NCI-H446 treated with DMSO at 0.1 percent for 48 hours (cell line): ENCODE data around the gene CPLX4.
"Not testable (repeated sequence)": the region's sequence is repeated elsewhere in the genome, so short reads cannot be mapped to it uniquely, and the experiment has no call there.

ENCODE experiments used
- DNase-seq: peaks from one replicate; lab custom pipeline; 2025; lab: John Stamatoyannopoulos, UW

The CPLX4 gene

DNA sequence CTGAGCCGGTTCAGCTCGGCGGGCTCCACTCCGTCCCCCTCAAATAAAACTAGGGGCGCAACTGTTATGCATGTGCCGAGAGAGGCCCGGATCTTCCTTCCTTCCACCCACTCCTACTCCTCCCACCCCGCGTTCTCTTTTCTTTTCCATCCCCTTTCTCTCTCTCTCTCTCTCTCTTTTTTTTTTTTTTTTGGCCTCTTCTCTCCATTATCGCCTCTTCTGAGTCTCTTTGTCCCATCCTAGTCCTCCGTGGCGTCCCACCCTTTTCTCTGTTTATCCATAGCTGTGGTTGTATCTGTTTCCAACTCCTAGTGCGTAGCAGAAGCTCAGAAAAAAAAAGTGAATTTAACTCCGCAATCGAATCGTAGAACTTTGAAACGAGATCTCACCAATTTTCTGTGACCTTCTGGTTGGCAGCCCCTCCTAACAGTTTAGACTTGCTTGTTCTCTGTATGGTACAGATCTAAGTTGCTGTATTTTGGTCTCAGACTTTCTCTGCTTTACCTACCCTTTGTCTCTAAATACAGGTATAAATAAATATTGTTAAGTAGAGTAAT is 48.8 kb downstream of the CPLX4 start:
- DNase-seq = no peak

DNA sequence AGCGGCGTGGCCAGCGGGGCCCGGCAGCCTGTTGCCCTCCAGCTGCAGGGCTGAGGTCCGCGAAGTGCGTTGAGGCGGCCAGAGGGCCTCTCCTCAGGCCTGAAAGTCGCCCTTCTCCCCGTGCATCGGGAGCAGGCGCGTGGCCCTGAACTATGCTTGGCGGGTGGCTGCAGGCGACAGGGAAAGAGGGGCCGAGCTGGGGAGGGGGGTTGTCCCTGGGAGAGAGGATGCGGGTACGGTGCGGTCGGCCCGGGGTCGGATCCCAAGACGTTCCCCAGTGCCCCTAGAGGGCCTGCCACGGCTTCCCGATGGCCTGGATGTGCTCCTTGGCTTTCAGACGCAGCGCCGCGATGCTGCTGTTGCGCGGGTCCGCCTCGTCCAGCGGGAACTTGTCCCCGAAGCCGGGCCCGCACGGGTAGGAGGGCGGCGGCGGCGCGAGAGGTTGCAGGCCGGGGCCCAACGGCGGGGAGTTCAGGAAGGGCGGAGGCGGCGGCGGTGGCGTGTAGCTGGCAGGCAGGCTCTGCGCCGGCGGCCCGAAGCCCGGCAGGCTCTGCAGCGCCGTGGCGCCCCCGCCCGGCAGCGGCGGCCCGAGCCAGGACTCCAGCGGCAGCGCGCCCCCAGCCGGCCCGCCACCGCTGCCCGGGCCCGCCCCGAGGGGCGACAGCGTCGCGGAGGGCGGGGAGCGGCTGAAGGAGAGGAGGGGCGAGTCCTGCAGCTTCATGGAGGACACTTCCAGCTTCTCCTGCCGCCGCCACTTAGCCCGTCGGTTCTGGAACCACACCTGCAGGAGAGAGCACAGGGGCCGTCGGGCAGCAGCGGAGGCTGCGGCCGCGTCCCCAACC is 49.5 kb downstream of the CPLX4 start:
- no peak for DNase-seq

DNA sequence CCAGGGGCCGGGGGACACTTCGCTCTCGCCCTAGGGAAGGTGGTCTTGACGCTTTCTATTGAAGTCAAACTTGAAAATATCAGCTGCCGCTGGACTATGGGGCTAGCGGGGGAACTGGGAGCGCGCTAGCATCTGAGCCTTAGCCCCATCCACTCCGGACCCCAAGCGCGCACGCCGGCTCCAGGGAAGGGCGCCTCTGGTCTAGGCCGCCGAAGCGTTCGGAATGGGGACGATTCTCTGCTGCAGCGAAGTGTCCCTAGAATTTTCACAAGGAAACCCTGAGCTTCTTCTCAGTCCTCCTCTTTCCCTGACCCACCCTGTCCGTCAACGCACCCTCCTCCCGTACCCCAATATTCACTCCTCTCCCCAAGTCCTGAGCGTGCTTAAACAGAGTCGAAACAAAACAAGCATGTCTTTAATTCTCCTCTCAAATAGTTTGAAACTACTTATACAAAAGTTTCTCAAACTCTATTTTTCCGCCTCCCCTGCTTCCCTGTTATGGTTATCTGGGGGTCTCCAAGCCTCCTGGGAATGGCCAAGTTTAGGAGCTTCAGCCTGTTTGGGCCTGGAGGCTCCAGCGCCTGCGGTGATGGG is 50.2 kb downstream of the CPLX4 start:
- no peak for DNase-seq

DNA sequence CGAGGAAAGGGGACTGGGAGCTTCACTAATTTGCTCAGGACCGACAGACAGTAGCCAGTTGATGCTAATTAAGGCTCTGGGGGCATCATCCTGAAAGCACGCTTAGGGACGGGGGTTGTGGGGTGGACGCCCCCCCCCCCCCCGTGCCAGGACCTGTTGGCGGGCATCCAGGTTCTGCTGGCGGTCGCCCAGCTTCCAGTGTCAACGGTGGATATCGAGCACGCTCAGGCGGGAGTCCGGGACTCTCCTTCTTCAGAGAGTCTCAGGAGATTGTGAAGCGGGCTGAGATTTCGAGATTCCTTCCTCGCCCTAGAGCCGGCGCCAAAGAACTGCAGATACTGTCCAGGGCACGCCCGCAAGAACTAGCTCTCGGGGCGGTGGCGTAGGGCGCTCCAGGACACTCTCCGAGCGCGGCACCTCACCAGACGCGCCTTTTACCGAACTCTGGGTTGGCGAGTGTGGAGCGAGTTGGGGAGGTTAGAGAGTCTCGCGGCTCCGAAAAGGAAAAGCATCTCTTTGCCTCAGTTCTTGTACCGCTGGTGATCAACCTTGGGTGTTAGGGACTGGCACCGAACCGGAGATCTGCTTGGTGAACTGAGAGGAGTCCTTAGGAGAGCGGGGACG is 50.8 kb downstream of the CPLX4 start:
- no peak for DNase-seq

DNA sequence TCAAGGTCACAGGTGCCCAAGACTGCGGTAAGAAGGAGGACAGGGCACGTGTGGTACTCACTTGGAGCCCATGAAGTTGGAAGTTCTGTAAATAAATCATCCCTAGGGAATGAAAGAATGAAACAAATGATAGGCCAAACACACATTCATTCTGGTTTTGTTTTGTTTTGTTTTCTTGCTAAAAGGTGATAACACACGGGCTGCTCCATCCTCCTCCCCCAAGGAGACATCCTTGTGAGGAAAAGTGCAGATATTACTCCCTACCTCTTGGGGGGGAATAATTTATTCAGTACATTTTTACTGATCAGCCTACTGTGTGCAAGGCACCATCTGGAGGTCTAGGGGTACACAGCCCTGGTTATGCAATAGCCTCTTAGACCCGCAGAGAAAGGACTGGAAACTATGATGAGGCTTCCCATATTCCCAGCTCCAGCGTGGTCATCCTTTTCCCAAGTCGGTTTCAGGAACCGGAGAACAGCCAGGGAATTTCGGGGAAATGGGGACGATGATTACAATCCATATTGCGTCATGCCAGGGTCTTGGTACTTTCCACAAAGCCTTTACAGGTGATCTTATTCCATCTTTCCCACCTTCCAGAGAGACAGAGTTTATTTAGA is 51.5 kb downstream of the CPLX4 start:
- DNase-seq = no peak

DNA sequence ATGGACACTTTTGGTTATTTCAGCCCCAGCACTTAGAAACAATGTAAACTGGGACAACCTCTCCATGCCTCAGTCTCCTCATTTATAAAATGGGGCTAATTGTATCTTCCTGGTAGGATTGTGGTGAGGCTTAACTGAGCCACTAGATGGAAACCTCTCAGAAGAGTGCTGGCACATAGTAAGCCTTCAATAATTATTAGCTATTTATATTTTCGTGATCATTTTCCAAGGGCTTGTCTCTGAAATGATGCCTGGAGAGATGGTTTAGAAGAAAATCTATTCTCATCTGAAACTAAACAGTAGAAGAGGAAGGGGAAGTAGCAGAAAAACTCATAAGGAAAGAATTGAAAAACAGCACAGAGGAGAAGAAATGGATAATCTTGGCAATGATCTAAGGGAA is 52.0 kb downstream of the CPLX4 start:
- no peak for DNase-seq

DNA sequence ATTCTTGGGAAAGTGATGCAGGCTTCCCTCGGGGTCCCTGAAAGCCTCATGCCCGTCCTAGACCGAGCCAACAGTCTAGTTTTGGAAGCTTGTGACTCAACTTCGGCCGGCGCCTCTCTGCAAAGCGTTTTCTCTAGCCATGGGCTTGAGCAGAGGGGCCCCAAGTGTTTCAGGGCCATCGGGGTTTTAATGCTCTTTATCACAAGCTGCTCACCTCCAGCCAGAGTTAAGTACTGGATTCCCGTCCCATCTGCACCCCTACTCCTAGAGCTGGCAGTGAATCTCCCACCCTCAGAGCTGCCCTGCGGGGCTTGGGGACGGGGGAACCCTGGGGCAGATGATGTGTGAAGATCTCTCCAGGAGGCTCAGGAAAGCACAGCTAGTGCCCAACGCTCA is 52.5 kb downstream of the CPLX4 start:
- no peak for DNase-seq

DNA sequence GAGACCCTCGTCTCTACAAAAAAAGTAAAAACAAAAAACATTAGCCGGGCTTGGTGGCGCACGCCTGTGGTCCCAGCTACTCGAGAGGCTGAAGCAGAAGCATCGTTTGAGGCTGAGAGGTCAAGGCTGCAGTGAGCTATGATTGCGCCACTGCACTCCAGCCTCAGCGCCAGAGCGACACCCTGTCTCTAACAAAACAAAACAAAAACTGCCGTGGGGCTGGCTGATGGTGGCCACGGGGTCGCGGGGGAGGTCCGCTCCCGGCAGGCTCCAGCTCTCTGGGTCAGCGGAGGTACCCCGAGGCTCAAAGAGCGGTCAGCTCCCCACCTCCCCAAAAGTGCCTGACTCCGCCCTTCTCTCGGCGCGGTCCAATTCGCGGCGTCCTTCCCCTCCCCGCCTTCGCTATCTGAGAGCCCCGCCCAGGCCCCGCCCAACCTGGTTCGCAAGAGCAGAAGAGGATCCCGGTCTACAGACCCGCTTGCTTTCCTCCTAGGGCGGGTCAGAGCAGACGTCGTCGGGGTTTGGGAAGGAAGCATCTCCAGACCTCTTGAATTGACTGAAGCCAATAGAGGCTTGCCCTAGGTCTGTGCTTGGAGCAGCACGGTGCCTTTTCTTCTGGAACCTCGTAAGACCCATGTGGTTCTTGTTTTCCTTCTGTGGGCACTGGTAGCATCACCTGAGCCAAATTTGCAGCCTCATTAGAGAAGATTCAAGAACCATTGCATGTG is 53.0 kb downstream of the CPLX4 start:
- no peak for DNase-seq

DNA sequence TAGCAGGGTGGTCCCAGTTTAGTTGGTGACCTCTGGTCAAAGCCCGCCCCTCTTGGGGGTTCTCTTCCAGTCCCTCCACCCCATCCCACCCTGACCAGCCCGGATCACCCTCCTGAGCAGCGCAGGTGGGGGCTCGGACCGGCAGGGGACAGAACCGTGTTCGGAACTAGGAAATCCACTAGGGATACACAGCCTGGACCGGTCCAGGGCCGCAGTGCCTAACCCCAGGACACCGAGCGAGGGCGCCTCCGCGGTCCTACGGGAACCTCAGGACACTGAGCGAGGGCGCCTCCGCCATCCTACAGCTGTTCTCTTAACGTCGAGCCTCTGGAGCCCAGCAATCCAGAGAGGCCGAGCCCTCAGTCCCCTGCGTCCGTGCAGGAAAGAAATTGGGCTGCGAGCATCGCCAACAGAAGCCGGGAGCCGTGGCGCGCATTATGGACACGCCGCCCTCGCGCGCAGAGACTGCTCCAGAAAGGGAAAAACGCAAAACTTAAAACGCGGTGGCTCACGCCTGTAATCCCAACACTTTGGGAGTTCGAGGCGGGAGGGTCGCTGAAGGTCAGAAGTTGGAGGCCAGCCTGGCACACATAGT is 53.7 kb downstream of the CPLX4 start:
- no peak for DNase-seq

DNA sequence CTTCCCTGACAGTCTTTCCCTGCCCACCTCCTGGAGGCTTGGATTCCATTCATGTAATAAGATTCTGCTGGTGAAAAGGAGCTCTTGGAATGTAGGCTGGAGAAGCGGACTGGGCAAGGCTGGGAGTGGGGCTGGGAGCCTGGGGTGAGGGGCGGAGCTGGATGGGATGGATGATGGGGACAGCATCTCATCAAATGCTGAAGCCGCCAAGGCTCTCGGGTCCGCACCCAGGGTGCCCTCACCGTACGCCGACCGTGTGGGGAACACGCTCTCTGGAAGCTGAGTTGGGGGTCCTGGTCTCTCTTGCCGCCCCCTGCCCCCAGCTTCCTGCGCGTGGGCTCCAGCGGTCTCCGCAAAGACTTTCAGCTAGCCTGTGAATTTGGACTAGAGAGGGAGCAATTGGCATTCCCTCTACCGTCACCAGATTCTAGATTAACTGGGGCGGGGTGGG is 54.3 kb downstream of the CPLX4 start:
- DNase-seq = no peak

DNA sequence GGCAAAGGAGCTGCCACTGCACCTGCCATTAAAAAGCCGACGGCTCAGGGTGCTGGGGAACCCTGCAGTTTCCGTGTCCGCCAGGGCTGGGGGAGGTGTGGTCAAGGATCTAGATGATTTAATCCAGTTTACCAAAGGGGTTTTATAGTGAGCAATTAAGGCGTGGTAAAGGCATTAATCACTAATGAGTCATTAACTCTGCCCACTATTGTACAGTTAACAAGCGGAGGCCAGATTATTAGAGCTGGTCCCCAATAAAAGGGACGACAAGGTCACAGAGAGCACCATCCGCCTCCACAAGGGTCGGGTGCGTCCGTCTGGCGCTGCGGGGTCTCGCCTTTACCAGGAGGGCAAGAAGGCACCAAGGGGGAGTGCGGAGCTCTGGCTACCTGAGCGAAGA is 54.8 kb downstream of the CPLX4 start:
- DNase-seq = no peak

DNA sequence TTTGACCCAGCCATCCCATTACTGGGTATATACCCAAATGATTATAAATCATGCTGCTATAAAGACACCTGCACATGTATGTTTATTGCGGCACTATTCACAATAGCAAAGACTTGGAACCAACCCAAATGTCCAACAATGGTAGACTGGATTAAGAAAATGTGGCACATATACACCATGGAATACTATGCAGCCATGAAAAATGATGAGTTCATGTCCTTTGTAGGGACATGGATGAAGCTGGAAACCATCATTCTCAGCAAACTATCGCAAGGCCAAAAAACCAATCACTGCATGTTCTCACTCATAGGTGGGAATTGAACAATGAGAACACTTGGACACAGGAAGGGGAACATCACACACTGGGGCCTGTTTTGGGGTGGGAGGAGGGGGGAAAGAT is 56.2 kb downstream of the CPLX4 start:
- not testable (repeated sequence) for DNase-seq

DNA sequence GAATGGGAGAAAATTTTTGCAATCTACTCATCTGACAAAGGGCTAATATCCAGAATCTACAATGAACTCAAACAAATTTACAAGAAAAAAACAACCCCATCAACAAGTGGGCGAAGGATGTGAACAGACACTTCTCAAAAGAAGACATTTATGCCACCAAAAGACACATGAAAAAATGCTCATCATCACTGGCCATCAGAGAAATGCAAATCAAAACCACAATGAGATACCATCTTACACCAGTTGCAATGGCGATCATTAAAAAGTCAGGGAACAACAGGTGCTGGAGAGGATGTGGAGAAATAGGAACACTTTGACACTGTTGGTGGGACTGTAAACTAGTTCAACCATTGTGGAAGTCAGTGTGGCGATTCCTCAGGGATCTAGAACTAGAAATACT is 56.6 kb downstream of the CPLX4 start:
- DNase-seq = not testable (repeated sequence)

DNA sequence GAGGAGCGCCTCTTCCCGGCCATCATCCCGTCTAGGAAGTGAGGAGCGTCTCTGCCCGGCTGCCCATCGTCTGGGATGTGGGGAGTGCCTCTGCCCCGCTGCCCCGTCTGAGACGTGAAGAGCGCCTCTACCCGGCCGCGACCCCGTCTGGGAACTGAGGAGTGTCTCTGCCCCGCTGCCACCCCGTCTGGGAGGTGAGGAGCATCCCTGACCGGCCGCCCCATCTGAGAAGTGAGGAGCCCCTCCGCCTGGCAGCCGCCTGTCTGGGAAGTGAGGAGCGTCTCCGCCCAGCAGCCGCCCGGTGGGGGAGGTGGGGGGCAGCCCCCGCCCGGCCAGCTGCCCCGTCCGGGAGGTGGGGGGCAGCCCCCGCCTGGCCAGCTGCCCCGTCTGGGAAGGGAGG is 63.0 kb downstream of the CPLX4 start:
- DNase-seq = not testable (repeated sequence)

DNA sequence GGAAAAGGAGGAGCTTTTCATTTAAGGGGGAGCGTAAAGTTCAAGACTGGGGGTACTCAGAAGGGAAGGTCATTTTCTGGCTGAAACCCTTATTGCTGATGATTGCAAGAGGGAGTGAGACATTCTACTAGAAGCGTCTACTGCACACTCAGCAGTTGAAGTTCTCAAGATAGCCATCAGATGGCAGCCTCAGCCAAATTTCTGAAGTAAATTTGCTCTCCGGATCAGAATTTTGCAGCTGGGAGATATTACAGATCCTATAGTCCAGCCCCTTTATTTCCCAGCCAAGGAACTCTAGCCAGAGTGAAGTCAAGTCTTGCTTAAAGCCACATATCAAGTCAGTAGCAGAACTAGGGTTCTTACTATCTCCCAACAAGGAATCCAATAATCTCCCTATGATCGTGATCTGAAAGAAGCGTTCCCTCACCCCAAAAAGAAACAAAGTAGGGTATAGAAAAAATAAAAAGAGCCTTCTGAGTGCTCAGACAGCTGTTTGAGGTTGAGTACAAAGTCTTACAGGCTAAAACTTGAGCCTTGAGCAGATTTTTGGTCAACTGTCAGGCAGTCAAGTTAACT is 69.2 kb downstream of the CPLX4 start:
- peak; percentile 22 for DNase-seq

DNA sequence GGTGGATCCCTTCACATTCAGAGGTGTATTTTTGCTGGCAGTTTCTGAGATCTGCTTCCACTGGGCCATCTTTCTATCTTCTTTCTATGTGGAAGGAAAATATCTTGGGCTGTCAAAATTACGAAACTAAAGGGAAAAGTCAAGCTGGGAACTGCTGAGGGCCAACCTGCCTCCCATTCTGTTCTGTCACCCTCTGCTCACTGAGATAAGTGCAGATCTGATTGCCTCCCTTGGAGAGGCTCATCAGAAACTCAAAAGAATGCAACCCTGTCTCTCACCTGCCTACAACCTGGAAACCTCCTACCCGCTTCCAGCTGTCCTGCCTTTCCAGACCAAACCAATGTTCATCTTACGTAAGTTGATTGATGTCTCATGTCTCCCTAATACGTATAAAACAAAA is 71.7 kb downstream of the CPLX4 start:
- DNase-seq = no peak
